Spleen (tissue), 7 donors: ENCODE data around the gene RPS15.

Experiments
- POLR2A ChIP-seq, 3 donors: fragments of 450-650 bp; IDR thresholded peaks; one replicate each; pipeline ENCODE4 v1.5.1; 2017; ENCODE audit warnings: antibody characterized with exemption in 3 of 3, mild to moderate bottlenecking in 1 of 3
- TF ChIP-seq, protein P1 (sequence below), 11 experiments: fragments of 200-600 bp in 7 of 11; fragments of 450-650 bp in 4 of 11; sonication (generic) in 4 of 11; IDR thresholded peaks in 8 of 11; conservative IDR thresholded peaks in 3 of 11; 1 replicate in 7 of 11; 2 replicates in 4 of 11; pipeline versions ENCODE4 v1.4.0 to v1.8.0; 2016 to 2021; ENCODE audit warnings: antibody characterized with exemption in 11 of 11, inconsistent platforms in 4 of 11, mild to moderate bottlenecking in 1 of 11
- donor health status: DM: no; HTN: no; CAD: no; lungs with moderate emphysema.
- donor health status: DM: no; HTN: no; CAD: no.
- donor health status: DM: no; HTN: no; CAD: no.

DNA sequence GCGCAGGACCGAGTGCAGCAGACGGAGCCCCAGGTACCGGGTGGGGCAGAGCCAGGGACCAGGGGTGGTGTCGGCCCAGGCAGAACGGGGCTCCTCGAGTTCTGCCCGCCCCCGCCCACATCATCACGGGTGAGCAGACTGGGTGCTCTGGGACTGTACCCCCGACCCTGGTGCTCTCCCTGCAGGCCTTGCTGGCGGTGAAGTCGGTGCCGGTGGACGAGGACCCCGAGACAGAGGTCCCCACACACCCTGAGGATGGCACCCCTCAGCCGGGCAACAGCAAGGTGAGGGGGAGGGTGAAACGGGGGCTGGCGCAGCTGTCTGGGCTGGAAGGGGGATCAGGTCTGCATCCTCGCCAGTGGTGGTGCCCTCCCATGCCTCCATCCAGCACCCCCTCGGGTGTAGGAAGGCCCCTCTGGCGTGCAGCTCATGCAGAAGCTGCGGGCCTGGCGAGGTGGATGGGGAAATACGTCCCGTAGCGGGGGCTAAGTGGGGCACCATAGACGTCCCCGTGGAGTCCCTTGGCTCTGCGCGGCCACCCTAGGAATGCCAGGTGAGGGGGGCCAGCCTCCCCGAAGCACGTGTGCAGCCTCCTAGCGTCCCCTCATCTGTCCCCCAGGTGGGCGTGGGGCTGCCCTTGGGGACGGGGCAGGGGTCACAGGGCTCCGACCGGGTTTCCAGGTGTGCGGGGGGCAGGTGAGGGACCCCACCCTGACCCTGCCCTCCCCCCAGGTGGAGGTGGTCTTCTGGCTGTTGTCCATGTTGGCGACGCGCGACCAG, 18.1 kb downstream of the RPS15 start:
- TF ChIP-seq POLR2A (IDR thresholded peaks at IDR 0.05): no peak
- TF ChIP-seq, protein P1, sequence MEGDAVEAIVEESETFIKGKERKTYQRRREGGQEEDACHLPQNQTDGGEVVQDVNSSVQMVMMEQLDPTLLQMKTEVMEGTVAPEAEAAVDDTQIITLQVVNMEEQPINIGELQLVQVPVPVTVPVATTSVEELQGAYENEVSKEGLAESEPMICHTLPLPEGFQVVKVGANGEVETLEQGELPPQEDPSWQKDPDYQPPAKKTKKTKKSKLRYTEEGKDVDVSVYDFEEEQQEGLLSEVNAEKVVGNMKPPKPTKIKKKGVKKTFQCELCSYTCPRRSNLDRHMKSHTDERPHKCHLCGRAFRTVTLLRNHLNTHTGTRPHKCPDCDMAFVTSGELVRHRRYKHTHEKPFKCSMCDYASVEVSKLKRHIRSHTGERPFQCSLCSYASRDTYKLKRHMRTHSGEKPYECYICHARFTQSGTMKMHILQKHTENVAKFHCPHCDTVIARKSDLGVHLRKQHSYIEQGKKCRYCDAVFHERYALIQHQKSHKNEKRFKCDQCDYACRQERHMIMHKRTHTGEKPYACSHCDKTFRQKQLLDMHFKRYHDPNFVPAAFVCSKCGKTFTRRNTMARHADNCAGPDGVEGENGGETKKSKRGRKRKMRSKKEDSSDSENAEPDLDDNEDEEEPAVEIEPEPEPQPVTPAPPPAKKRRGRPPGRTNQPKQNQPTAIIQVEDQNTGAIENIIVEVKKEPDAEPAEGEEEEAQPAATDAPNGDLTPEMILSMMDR (IDR thresholded peaks at IDR 0.05 in 8 of 11, conservative IDR thresholded peaks at IDR 0.05 in 3 of 11): no peak
